ENCODE data around the gene ASB10.

DNA sequence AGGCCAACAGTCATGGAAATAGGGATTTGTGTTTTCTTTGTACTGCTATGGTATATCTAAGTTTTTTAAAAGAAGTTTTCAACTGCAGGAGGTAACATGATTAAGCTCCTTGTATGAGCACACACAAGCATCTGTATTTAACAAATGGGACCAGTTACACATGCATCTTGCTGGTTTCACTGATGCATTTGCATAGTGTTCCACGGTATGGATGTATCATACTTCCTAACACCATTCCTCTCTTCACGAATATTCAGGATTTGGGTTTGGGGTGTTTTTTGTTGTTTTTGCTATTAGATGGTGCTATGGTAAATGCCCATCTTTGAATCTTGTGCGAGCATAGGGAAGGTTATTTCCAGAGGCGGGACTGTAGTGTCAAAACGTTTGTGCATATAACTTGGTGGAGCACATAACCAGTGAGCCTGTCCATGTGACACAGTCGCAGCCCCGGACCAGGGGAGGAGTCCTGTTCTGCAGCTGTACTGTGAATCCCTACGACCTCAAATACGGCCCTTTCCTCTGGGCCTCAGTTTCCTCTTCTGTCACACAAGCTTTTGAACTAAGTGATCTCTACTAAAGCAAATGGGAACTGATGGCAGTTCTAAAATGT, 21.3 kb upstream of the ASB10 start:
- no peak for TF ChIP-seq POLR2A (IDR thresholded peaks at IDR 0.05; ENCODE audit: low read length)
- no peak for TF ChIP-seq GATA1 (IDR thresholded peaks at IDR 0.05; ENCODE audit: low read depth, low read length)

Data from erythroblast (primary cell).